Endothelial cell of umbilical vein (primary cell): ENCODE results near the gene VIPR2. TPM values are rescaled to one million over a fixed set of nuclear protein-coding genes. Genes with fewer than 3 reads are reported as not detected.

Experiments
- BruUV-seq: library from RNA; stranded (reverse); fragments of 400-500 nt; replicated peaks from 2 replicates; lab custom pipeline; 2021; lab: Mats Ljungman, UMichigan
- CTCF ChIA-PET: fragments of 300-600, 350-600 bp; sonication (Branson Sonifier 250); formaldehyde crosslinking; loops from one replicate; lab custom pipeline; 2021; ENCODE audit warnings: antibody characterized with exemption, inconsistent platforms; lab: Charles Lee
- POLR2A ChIA-PET: fragments of 300-600, 350-600 bp; sonication (Branson Sonifier 250); formaldehyde crosslinking; loops from one replicate; lab custom pipeline; 2021; ENCODE audit warnings: antibody characterized with exemption, inconsistent platforms; lab: Charles Lee
- DNase-seq: peaks from one replicate; pipeline ENCODE4 v3.0.0-alpha.2; 2011; ENCODE audit warnings: low read depth, low spot score
- FAIRE-seq: peaks from 2 replicates; lab custom pipeline; 2011; peaks lifted over from hg19 to GRCh38; lab: Jason Lieb, UNC
- H2AFZ ChIP-seq: 2 replicates; pipeline ENCODE4 v1.6.0; 2012; ENCODE audit warnings: low read depth, low read length, control low read depth, inconsistent platforms
- H3K27ac ChIP-seq: 2 replicates; pipeline ENCODE4 v1.5.1; 2011; ENCODE audit warnings: low read depth, mild to moderate bottlenecking, control low read depth, low read length, moderate library complexity; ENCODE audit not compliant: insufficient read depth
- H3K27me3 ChIP-seq, 2 experiments: 2 replicates each; pipeline versions ENCODE4 v1.6.0 to v1.6.1; 2011; ENCODE audit warnings: low read length in 2 of 2, mixed read lengths in 1 of 2; ENCODE audit not compliant: control insufficient read depth in 2 of 2, insufficient read depth in 2 of 2
- H3K36me3 ChIP-seq, 2 experiments: 2 replicates in 1 of 2; 3 replicates in 1 of 2; pipeline ENCODE4 v1.5.1; 2011; ENCODE audit warnings: low read length in 2 of 2, mild to moderate bottlenecking in 1 of 2, moderate library complexity in 1 of 2; ENCODE audit not compliant: control insufficient read depth in 2 of 2, insufficient read depth in 2 of 2; ENCODE audit errors: extremely low read depth in 1 of 2
- H3K4me1 ChIP-seq: 3 replicates; pipeline ENCODE4 v1.5.1; 2011; ENCODE audit warnings: mild to moderate bottlenecking, low read length; ENCODE audit not compliant: control insufficient read depth, insufficient read depth; ENCODE audit errors: extremely low read depth
- H3K4me2 ChIP-seq: 2 replicates; pipeline ENCODE4 v1.6.1; 2011; ENCODE audit warnings: low read length, control low read depth, mixed read lengths; ENCODE audit not compliant: insufficient read depth
- H3K4me3 ChIP-seq, 3 experiments: fragments of 200-600 bp in 1 of 3; sonication (generic), shearing (Covaris generic) in 1 of 3; replicated peaks in 1 of 3; 2 replicates each; pipeline ENCODE4 v1.5.1; 2011 to 2016; ENCODE audit warnings: control low read depth in 3 of 3, low read length in 3 of 3, mild to moderate bottlenecking in 2 of 3, inconsistent platforms in 1 of 3, low read depth in 1 of 3, moderate library complexity in 1 of 3; ENCODE audit not compliant: insufficient read depth in 1 of 3
- H3K79me2 ChIP-seq: 2 replicates; pipeline ENCODE4 v1.6.0; 2012; ENCODE audit warnings: low read length, inconsistent platforms; ENCODE audit not compliant: control insufficient read depth, insufficient read depth
- H3K9ac ChIP-seq: replicated peaks from 2 replicates; pipeline ENCODE3; 2011; ENCODE audit warnings: low read length, control low read depth; ENCODE audit not compliant: insufficient read depth; ENCODE audit errors: extremely low read depth
- H3K9me1 ChIP-seq: replicated peaks from 3 replicates; pipeline ENCODE4 v1.6.0; 2011; ENCODE audit warnings: mild to moderate bottlenecking, low read length; ENCODE audit not compliant: control insufficient read depth, insufficient read depth; ENCODE audit errors: extremely low read depth
- H3K9me3 ChIP-seq: replicated peaks from 2 replicates; pipeline ENCODE4 v1.5.1; 2012; ENCODE audit warnings: low read length, inconsistent platforms; ENCODE audit not compliant: control insufficient read depth, insufficient read depth
- H4K20me1 ChIP-seq: replicated peaks from 2 replicates; pipeline ENCODE3; 2011; ENCODE audit warnings: mild to moderate bottlenecking, low read length; ENCODE audit not compliant: control insufficient read depth, insufficient read depth; ENCODE audit errors: extremely low read depth
- EZH2 ChIP-seq: IDR thresholded peaks from 2 replicates; pipeline ENCODE4 v1.6.1; 2012; ENCODE audit warnings: borderline replicate concordance, low read depth, mild to moderate bottlenecking, moderate library complexity, low read length, inconsistent platforms; ENCODE audit not compliant: severe bottlenecking
- FOS ChIP-seq: IDR thresholded peaks from 2 replicates; pipeline ENCODE4 v1.6.1; 2011; ENCODE audit warnings: mild to moderate bottlenecking, low read length, moderate library complexity, borderline replicate concordance; ENCODE audit not compliant: insufficient read depth
- GATA2 ChIP-seq: IDR thresholded peaks from 2 replicates; pipeline ENCODE4 v1.7.0; 2011; ENCODE audit warnings: low read depth, mild to moderate bottlenecking, moderate library complexity, mixed read lengths, low read length; ENCODE audit not compliant: insufficient read length, insufficient read depth
- JUN ChIP-seq: IDR thresholded peaks from 2 replicates; pipeline ENCODE4 v1.6.1; 2011; ENCODE audit warnings: borderline replicate concordance, low read depth; ENCODE audit not compliant: insufficient read length, insufficient read depth
- MYC ChIP-seq: IDR thresholded peaks from one replicate; pipeline ENCODE4 v1.6.1; 2011; ENCODE audit warnings: mild to moderate bottlenecking, low read depth, low read length
- POLR2A ChIP-seq: IDR thresholded peaks from 2 replicates; pipeline ENCODE4 v1.6.1; 2012; ENCODE audit warnings: low read depth, mild to moderate bottlenecking, control low read depth, low read length
- POLR2AphosphoS5 ChIP-seq: IDR thresholded peaks from 2 replicates; pipeline ENCODE4 v1.6.1; 2012; ENCODE audit warnings: low read depth, mild to moderate bottlenecking, control low read depth, low read length, moderate library complexity; ENCODE audit not compliant: insufficient read depth
- dilution Hi-C: fragments of 300-500 bp; cut with MboI; formaldehyde crosslinking; loops from one replicate; pipeline ENCODE4 v1.15.0; 2019; ENCODE audit warnings: low sequenced_read_pairs; ENCODE audit not compliant: extremely low pct_ligation_motif_present
- intact Hi-C: fragments of 100-400 bp; cut with micrococcal nuclease; formaldehyde crosslinking; loops from one replicate; pipeline ENCODE4 v1.10.0; 2022
- polyA plus RNA-seq, 4 experiments: library from polyadenylated mRNA; depleted of rRNA in 3 of 4; stranded (reverse) in 3 of 4; unstranded in 1 of 4; fragments of >200 nt; gene quantifications; 2 replicates each; pipeline versions ENCODE4 v1.2.1 to v1.2.3, GENCODE V29; 2011 to 2012; ENCODE audit warnings: missing spikeins in 1 of 4
- total RNA-seq: library from RNA; stranded (reverse); gene quantifications from 2 replicates; pipeline ENCODE4 v1.2.3, GENCODE V29; 2021
- TF ChIP-seq, protein P1 (sequence below): IDR thresholded peaks from 2 replicates; pipeline ENCODE4 v1.6.1; 2011; ENCODE audit not compliant: insufficient read depth, insufficient read length
- TF ChIP-seq, protein P2 (sequence below), 2 donors: IDR thresholded peaks; 1 replicate in 1 of 2; 2 replicates in 1 of 2; pipeline ENCODE4 v1.5.1; 2011; ENCODE audit warnings: low read length in 2 of 2, mild to moderate bottlenecking in 2 of 2, moderate library complexity in 2 of 2, control low read depth in 1 of 2, inconsistent platforms in 1 of 2, low read depth in 1 of 2; ENCODE audit not compliant: insufficient read depth in 1 of 2; ENCODE audit errors: extremely low read depth in 1 of 2

The VIPR2 gene
- total and polyA plus RNA-seq, 2 donors (not counting 3 experiments of a cell fraction or from before 2014, with no cell fraction given) = not detected

DNA sequence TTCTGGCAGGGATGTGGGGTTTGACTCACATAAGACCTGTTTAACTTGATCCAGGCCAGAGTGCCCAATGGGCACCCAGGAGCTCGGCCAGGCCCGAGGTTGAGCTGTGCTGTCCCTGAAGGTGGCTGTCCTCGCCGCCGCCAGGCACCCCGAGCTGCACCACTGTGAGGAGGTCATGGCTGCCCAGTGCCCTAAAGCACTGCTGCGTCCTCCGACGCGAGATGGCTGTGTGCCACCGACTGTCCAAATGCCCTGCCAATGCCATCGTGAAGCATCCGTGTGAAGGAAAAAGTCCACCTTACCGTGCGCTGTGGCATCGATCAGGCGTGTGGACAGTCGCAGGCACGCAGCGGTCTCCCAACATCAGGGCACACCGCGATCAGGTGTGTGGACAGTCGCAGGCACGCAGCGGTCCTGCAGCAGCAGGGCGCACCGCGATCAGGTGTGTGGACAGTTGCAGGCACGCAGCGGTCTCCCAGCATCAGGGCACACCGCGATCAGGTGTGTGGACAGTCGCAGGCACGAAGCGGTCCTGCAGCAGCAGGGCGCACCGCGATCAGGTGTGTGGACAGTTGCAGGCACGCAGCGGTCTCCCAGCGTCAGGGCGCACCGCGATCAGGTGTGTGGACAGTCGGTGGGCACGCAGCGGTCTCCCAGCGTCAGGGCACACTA lies 120.3 kb downstream of the VIPR2 start:
- no peak for FAIRE-seq
- no peak overlapping the region for H3K9ac ChIP-seq
- H3K4me3 ChIP-seq = no peak overlapping the region
- TF ChIP-seq, protein P1, sequence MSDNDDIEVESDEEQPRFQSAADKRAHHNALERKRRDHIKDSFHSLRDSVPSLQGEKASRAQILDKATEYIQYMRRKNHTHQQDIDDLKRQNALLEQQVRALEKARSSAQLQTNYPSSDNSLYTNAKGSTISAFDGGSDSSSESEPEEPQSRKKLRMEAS = no peak
- no peak for TF ChIP-seq POLR2A
- TF ChIP-seq, protein P2, sequence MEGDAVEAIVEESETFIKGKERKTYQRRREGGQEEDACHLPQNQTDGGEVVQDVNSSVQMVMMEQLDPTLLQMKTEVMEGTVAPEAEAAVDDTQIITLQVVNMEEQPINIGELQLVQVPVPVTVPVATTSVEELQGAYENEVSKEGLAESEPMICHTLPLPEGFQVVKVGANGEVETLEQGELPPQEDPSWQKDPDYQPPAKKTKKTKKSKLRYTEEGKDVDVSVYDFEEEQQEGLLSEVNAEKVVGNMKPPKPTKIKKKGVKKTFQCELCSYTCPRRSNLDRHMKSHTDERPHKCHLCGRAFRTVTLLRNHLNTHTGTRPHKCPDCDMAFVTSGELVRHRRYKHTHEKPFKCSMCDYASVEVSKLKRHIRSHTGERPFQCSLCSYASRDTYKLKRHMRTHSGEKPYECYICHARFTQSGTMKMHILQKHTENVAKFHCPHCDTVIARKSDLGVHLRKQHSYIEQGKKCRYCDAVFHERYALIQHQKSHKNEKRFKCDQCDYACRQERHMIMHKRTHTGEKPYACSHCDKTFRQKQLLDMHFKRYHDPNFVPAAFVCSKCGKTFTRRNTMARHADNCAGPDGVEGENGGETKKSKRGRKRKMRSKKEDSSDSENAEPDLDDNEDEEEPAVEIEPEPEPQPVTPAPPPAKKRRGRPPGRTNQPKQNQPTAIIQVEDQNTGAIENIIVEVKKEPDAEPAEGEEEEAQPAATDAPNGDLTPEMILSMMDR (IDR thresholded peaks at IDR 0.05; ENCODE audit: extremely low read depth in 1 of 2, insufficient read depth in 1 of 2, low read depth in 1 of 2, low read length in 2 of 2) = no peak
- no peak for TF ChIP-seq EZH2
- no peak for TF ChIP-seq JUN
- no peak for TF ChIP-seq FOS
- TF ChIP-seq GATA2 = no peak
- no peak for TF ChIP-seq POLR2AphosphoS5
- TF ChIP-seq MYC = no peak
- no peaks in the 10 kb centered on the region for H4K20me1 ChIP-seq
- POLR2A ChIA-PET = no interaction called here
- no peak overlapping the region for H3K4me2 ChIP-seq
- no peak overlapping the region for H3K27ac ChIP-seq
- no peak for DNase-seq
- H3K27me3 ChIP-seq = no peaks in the 10 kb centered on the region
- dilution Hi-C loops (no loop called here), intact Hi-C loops (no loop called here)
- no peak overlapping the region for H2AFZ ChIP-seq
- no peaks in the 10 kb centered on the region for H3K4me1 ChIP-seq
- H3K79me2 ChIP-seq = no peaks in the 10 kb centered on the region
- no peaks in the 10 kb centered on the region for H3K9me3 ChIP-seq
- CTCF ChIA-PET = no interaction called here
- no TSS peak for BruUV-seq
- no peaks in the 10 kb centered on the region for H3K36me3 ChIP-seq
- H3K9me1 ChIP-seq = no peaks in the 10 kb centered on the region
